HG03460 (cell line): ENCODE results near the gene PIK3CD.
"Not testable (repeated sequence)": the region's sequence is repeated elsewhere in the genome, so short reads cannot be mapped to it uniquely, and the experiment has no call there.

ENCODE experiments used
- ATAC-seq: cut with Tn5 transposase; IDR thresholded peaks from one replicate; pipeline ENCODE4 v1.9.1; 2021; ENCODE audit not compliant: unreplicated experiment

Gene PIK3CD

DNA sequence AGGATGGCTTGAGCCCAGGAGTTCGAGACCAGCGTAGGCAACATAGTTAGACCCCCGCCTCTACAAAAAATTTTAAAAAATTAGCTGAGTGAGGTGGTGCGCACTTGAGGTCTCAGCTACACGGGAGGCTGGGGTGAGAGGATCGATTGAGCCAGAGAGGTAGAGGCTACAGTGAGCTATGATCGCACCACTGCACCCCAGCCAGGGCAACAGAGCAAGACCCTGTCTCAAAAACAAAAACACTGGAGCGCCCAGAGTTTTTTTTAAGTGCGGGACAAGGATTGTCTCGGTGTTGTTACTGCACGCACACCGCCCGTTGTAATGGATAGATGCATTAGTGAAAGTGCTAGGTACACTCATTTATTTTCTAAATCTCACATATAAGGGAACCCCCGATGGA, 37.1 kb downstream of the PIK3CD start:
- no peak for ATAC-seq

DNA sequence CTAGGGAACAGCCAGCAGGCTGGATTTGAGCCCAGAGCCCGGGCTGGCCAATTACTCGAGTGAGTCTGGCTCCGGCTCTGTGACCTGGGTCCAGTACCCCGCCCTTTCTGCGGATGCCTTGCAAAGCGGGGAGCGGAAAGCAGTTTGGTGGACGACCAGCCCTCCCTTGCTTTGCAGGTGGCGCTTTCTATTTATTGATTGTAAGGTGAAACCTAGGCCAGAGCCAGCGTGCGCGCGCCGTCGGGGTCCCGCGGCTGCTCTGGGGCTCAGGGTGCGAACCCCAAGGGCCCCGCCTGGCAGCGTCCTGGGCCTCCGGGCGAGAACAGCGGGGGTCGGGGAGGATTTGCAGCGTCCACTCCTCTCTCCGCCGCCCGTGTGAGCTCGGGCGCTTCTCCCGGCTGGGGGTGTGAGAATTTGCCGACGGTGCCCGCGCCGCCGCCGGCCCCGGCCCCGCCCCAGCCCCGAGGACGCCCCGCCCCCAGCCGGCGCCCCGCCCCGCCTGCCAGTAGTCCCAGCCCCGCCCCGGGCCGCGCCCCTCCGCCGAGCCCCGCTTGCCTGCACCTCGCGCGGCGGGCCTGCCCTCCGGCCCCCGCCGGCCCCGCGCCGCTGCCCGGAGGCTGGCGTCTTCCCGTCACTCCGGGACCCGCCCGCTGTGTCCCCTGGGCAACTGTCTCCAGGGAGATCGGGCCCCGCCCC, 37.6 kb downstream of the PIK3CD start:
- ATAC-seq: peak; percentile 48

DNA sequence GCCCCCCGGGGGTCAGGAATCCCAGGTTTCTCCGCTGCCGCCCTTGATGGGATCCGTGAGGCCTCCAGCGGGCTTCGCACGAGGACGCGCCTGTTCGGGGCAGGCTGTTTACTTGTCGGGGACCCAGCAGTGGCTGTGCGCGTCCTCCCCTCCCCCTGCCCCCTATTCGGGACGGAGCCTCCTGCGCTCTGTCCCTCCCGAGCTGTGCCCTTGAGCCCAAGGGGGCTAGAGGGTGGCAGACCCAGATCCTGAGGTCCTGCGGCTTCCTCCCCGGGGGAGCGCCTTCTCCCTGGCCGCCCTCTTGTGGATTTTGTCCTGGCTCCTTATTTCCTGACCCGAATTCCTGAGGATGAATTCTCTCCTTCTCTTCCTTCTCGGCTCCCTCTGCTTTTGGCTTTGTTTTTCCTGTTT, 38.4 kb downstream of the PIK3CD start:
- ATAC-seq: no peak

DNA sequence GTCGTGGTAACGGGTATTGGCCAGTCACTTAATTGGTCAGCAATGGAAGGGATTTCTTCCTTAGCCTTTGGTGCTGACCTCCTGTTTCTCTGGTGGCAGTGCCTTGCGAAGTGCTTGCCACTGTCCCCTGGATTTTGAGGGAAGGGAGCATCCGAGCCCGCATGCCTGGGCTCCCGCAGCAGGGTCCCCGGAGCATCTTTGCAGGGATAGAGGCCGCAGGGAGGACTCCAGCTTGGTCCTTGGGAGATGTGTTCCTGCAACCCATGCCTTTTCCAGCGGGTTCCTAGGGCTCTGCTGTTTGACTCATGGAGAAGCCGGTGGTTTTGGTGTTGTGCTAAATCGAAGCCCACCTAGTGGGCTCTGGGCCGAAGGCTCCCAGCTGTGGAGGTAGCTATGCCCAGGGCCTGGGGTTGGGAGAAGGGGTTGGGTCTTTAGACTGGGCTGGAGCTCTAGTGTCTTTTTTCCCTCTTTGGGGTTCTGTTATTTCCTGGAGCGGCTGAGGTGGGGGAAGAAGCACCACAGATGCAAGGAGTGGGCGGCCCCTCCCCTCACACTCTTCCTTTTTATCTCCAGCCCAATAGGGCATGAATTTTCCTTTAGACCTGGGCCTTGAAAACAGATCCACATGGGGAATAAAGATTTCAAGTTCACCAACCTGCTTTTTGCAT, 39.0 kb downstream of the PIK3CD start:
- ATAC-seq: no peak

DNA sequence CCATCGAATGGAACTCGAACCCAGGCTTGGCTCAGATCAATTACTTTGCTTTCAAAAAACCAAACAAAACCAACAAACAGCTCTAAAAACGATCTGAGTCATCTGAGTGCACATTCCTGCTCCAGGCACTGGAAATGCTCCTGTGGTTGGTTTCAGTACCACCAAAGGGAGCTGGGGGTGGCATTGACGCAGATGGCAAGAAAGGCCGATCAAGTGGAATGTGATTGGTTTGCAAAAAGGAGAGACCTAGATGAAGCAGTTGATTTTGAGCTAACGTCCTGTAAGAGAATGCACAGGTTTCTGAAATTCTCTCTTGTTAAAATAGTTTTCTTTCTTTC, 39.5 kb downstream of the PIK3CD start:
- no peak for ATAC-seq

DNA sequence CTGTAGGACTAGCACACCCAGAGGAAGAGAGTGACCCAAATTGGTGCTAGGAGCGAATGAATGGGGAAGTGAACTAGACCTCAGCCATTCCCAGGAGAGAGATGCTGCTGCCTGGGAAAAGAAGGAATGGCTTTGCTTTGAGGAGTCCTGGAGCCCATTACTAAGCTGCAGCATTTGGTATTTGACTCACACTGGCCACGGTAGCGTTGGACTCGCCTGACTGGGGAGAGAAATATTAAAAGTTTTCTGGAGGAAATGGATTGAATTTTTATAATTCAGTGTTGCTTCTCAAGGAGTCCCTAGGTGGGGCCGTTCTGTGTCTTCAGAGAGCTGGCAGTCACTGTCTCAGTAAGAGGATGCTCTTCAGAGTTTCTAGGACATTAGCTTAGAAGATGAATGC, 40.2 kb downstream of the PIK3CD start:
- ATAC-seq: no peak

DNA sequence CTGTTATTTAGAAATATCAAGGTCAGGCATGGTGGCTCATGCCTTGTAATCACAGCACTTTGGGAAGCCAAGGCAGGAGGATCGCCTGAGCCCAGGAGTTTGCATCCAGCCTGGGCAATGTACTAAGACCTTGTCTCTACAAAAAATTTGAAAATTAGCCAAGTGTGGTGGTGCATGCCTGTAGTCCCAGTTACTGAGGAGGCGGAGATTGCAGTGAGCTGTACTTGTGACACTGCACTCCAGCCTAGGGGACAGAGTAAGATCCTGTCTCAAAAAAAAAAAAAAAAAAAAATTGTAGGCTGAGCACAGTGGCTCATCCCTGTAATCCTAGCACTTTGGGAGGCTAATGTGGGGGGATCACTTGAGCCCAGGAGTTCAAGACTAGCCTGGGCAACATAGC, 45.3 kb downstream of the PIK3CD start:
- ATAC-seq: no peak

DNA sequence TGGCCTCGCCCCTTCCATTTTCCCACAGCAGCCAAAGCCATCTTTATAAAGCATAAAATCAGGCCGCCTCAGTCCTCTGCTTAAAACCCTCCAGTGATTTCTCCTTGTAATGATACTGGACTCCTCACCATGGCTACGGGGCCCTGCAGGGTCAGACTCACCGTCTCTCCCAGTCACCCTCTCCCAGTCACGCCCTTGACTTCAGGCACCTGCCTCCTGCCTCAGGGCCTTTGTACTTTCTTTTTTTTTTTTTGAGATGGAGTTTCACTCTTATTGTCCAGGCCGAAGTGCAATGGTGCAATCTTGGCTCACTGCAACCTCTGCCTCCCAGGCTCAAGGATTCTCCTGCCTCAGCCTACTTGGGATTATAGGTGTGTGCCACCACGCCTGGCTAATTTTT, 47.8 kb downstream of the PIK3CD start:
- ATAC-seq: no peak

DNA sequence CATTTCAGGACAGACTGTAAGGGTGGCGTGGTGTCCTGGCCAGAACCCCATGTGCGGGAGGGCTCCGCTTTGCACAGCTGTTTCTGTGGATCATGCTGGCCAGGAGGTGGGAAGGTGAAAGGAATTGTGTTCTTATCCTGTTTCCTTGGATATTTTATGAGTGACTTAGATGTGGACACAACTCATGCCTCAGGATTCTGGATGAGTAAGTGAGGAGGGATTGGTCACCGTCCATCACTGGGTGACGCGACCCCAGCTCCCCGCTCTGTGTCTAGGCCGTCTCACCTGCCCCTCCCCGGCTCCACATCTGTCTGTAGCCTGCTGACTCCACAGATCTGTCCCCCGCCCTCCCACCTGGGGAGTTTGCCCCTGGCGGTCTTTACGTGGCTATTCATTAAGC, 48.8 kb downstream of the PIK3CD start:
- ATAC-seq: no peak

DNA sequence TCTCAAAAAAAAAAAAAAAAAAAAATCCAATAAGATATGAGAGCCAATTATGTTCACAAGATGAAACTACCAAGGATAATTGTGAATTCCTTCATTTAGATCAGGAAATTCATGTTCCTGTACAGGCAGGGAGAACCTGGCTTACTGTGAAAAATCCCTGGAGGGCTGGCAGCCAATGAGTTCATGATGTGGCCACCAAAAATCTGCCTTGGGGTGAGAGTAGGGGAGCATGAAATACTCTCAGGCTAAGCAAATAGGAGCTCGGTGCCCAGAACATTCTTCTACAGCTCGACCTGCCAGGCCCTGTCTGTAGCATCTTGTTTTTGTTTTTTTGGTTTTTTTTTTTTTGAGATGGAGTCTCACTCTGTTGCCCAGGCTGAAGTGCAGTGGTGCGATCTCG, 50.1 kb downstream of the PIK3CD start:
- no peak for ATAC-seq

DNA sequence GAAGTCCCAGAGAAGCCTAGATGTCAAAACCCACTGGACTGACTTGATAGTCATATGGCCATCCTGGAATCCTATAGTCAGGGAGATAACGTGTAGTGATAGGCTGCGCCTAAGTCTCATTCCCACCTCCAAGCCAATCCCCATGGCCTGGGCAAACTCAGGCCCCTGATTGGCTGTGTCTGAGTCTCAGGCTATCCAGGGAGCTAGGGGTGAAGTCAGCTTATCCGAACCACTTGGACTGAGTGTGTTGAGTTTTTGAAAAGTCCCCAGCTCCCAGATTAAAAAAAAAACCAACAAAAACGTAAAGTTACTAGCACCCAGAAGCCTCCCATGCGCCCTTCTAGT, 51.6 kb downstream of the PIK3CD start:
- ATAC-seq: no peak

DNA sequence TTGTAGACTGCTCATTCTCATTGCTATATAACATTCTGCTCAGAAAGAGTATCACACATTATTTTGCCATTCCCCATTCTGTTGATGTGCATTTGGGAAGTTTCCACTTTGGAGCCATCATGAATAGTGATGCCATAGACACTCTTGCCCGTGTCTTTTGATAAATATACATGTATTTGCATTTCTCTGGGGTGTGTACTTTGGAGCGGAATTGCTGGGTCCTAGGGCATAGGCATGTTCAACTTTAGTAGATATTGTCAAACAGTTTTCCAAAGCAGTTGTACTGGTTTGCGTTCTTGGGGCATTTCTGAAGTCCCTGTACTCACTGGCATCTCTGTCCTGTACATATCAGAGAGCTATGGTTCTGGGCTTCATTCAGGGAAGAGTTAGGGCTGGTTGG, 52.1 kb downstream of the PIK3CD start:
- no peak for ATAC-seq

DNA sequence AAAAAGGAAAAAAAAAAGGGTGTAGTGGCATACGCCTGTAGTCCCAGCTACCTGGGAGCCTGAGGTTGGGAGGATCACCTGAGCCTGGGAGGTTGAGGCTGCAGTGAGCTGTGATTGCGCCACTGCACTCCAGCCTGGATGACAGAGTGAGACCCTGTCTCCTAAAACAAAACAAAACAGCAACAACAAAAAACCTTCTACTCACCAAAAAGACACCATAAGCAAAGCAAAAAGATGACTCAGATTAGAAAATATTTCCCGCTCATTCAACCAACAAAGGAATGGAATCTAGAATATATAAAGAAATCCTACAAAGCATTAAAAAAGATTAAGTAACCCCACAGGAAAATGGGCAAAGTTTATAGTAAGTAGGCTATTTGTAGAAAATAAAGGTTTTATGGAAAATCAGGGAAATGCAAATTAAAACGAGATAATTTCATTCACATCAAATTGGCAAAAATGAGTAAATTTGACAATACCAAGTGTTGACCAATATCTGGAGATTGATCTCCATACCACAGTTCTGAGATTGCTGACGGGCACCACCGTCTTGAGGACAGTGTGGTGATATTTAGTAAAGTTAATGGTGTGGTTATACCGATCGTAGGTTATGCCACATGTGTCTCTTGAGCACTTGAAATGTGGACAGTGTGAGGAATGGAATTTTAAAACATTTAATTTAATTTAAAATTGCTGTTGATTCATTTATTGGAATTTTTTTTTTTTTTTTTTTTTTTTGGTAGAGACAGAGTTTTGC, 54.0 kb downstream of the PIK3CD start:
- no peak for ATAC-seq

DNA sequence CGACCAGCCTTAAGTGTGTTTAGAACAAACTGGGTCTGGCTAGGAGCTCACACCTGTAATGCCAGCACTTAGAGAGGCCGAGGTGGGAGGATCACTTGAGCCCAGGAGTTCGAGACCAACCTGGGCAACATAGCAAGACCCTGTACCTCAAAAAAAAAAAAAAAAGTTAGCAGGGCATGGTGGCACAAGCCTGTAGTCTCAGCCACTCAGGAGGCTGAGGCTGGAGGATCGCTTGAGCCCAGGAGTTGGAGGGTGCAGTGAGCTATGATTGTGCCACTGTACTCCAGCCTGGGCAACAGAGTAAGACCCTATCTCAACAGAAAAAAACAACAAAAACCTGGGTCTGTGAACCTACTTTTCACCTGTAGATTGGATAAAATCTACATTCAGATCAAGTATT, 54.6 kb downstream of the PIK3CD start:
- ATAC-seq: no peak

DNA sequence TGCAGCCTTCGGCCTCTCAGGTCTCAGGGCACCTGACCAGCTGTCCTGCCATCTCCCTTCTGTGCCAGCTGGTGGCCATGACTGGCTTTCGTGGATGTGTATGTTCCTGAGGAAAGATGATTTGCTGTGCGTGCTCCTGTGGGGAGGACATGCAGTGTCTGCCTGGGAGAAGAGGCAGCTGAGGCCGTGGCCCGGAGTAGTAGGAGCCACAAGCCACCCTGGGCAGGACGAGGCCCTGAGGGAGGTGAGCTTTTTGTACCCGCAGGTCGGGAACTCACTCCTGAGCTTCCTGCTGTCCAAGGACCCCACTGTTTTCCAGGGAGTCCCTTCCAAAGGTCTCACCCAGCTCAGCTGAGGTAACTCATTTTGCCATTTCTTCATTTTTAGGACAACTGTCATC, 58.5 kb downstream of the PIK3CD start:
- no peak for ATAC-seq

DNA sequence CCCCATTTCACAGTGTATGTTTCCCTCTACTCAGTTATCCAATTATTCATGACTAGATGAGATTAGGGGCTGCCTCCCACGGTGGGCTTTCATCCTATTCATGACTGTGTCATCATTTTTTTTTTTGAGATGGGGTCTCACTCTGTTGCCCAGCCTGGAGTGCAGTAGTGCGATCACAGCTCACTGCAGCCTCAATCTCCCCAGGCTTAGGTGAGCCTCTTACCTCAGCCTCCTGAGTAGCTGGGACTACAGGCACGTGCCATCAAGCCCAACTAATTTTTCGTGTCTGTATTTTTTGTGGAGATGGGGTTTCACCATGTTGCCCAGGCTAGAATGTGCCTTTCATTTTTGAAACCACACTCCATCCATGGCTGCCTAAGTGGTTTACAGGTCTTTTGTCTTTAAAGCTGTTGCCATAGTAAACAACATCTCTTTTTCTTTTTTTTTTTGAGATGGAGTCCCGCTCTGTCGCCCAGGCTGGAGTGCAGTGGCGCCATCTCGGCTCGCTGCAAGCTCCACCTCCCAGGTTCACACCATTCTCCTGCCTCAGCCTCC, 60.0 kb downstream of the PIK3CD start:
- ATAC-seq: no peak

DNA sequence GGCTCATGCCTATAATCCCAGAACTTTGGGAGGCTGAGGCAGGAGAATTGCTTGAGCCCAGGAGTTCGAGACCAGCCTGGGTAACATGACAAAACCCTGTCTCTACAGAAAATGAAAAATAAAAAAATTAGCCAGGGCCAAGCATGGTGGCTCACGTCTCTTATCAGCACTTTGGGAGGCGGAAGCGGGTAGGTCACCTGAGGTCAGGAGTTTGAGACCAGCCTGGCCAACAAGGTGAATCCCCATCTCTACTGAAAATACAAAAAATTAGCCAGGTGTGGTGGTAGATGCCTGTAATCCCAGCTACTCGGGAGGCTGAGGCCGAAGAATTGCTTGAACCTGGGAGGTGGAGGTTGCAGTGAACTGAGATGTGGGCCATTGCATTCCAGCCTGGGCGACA, 61.2 kb downstream of the PIK3CD start:
- ATAC-seq: not testable (repeated sequence)

DNA sequence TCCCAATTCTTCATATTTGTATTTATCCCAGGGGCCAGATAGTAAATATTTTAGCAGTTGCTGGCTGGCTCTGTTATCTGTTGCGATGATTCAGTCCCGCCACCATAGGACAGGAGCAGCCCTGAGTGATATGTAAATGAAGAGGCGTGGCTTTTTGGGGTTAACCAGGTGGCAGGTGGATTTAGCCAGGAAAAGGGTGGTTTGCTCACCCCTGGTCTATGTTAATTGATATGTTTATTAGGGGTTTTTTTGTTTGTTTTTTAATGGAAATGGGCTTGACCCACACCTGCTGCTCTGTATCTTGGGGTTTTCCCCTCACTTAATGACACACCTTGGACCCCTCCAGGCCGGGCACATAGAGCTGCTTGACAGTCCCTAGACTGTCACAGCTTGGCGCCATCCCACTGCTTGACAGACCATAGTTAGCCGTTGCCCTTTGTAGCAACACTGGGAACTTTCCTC, 62.8 kb downstream of the PIK3CD start:
- no peak for ATAC-seq

DNA sequence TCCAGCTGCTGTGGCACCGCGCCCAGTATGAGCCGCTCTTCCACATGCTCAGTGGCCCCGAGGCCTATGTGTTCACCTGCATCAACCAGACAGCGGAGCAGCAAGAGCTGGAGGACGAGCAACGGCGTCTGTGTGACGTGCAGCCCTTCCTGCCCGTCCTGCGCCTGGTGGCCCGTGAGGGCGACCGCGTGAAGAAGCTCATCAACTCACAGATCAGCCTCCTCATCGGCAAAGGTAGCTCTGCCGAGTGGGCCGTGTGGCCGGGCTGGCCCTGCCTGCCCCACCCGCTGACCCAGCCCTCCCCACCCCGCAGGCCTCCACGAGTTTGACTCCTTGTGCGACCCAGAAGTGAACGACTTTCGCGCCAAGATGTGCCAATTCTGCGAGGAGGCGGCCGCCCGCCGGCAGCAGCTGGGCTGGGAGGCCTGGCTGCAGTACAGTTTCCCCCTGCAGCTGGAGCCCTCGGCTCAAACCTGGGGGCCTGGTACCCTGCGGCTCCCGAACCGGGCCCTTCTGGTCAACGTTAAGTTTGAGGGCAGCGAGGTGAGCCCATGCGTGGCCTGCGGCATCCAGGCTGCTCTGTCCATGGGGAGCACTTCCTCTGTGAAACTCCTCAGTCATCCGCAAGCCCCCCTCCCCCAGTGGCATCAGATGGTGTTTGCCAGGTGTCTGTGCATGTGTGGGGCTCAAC, 64.2 kb downstream of the PIK3CD start:
- no peak for ATAC-seq

DNA sequence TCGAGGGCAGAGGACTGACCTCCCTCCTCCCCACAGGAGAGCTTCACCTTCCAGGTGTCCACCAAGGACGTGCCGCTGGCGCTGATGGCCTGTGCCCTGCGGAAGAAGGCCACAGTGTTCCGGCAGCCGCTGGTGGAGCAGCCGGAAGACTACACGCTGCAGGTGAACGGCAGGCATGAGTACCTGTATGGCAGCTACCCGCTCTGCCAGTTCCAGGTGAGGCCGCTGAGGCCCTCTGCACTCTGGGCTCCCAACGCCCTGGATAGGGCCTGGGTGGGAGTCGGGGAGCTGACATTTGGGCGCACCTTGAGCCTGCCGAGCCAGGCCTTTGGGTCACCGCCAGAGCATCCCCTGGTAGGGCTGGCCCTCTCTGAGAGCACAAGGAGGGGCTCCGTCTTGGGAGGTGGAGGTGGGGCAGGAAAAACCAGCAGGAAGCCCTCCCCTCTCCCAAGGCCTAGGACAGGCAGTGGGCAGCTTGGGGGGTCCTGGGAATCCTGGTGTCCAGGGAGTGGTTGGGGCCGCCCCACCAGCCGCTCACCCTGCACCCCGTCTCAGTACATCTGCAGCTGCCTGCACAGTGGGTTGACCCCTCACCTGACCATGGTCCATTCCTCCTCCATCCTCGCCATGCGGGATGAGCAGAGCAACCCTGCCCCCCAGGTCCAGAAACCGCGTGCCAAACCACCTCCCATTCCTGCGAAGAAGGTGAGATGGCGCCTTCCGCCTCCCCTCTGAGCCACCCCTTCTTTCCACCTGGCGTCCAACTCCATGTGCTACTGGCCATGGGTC, 65.1 kb downstream of the PIK3CD start:
- no peak for ATAC-seq
